Progenitor cell of endocrine pancreas (in vitro differentiated cells): ENCODE results near the gene BDH1. TPM values are rescaled to one million over a fixed set of nuclear protein-coding genes. Genes with fewer than 3 reads are reported as not detected.

Source experiments
- DNase-seq: peaks from one replicate; pipeline ENCODE4 v3.0.0; 2021; ENCODE audit warnings: low spot score; ENCODE audit not compliant: unreplicated experiment
- H3K27ac Mint-ChIP-seq: 2 replicates; pipeline ENCODE4 v1.8.0; 2021; ENCODE audit warnings: mild to moderate bottlenecking, moderate library complexity, mixed read lengths
- H3K27me3 Mint-ChIP-seq: 2 replicates; pipeline ENCODE4 v1.8.0; 2021; ENCODE audit warnings: mixed read lengths
- H3K36me3 Mint-ChIP-seq: 2 replicates; pipeline ENCODE4 v1.8.0; 2022; ENCODE audit warnings: mixed read lengths; ENCODE audit not compliant: insufficient read depth
- H3K4me1 Mint-ChIP-seq: 2 replicates; pipeline ENCODE4 v1.8.0; 2021; ENCODE audit warnings: low read depth, mixed read lengths
- H3K4me3 Mint-ChIP-seq: 2 replicates; pipeline ENCODE4 v1.8.0; 2021; ENCODE audit warnings: low read depth, mild to moderate bottlenecking, moderate library complexity, mixed read lengths
- H3K9me3 Mint-ChIP-seq: 2 replicates; pipeline ENCODE4 v1.8.0; 2021; ENCODE audit warnings: low read depth, mixed read lengths
- total RNA-seq: library from RNA; stranded (reverse); gene quantifications from 2 replicates; pipeline ENCODE4 v1.2.1, GENCODE V29; 2021
- TF ChIP-seq, protein P1 (sequence below): fragments of 200-600 bp; sonication (generic); IDR thresholded peaks from one replicate; pipeline ENCODE4 v1.5.0; 2021; ENCODE audit warnings: antibody characterized with exemption, mild to moderate bottlenecking; ENCODE audit not compliant: unreplicated experiment

The BDH1 gene
- total RNA-seq, 1 donor from 2014 or later, result 41.9 TPM

DNA sequence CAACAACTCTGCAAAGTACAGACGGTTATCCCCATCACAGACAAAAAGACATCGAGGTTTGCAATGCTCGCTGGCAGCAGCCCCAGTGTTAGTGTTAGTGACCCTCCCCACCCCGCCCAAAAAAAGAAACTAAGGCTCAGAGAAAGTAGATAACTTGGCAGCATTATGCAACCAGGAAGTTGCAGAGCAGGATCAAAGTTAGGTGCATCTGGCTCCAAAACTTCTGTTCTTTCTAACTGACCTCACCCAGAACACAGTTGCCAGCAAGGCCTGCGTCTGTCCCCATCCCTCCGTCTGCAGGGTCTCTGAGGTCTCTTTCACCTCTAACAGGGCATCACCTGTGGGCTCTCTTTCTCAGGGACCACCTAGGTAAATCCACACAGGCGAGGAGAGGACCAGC lies 51.5 kb downstream of the BDH1 start:
- peaks cover 2% of the 10 kb centered on the region for H3K4me1 Mint-ChIP-seq

DNA sequence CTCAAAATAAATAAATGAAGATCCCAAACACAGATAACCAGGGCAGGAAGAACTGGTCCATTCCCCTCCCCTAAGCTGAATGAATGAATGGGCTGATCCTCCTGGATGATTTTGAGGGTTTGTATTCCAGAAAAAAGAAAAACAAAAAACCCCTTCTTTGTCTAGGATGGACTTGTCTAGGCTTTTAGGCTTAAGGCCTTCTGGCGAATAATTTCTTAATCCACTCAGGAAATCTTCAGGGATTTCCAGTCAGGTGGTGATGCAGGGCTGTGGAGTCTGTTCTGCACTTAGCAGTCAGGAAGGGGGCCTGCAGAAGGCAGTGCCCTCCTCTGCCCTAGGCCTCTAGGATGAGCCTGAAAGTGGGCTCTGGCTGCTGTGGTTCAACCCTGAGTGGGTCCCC lies 52.1 kb downstream of the BDH1 start:
- peaks cover 2% of the 10 kb centered on the region for H3K4me1 Mint-ChIP-seq
- H3K4me3 Mint-ChIP-seq, result no peak overlapping the region
- DNase-seq, result no peak
- no peaks in the 10 kb centered on the region for H3K36me3 Mint-ChIP-seq
- no peak overlapping the region for H3K27ac Mint-ChIP-seq
- peaks cover 4% of the 10 kb centered on the region for H3K9me3 Mint-ChIP-seq
- TF ChIP-seq, protein P1, sequence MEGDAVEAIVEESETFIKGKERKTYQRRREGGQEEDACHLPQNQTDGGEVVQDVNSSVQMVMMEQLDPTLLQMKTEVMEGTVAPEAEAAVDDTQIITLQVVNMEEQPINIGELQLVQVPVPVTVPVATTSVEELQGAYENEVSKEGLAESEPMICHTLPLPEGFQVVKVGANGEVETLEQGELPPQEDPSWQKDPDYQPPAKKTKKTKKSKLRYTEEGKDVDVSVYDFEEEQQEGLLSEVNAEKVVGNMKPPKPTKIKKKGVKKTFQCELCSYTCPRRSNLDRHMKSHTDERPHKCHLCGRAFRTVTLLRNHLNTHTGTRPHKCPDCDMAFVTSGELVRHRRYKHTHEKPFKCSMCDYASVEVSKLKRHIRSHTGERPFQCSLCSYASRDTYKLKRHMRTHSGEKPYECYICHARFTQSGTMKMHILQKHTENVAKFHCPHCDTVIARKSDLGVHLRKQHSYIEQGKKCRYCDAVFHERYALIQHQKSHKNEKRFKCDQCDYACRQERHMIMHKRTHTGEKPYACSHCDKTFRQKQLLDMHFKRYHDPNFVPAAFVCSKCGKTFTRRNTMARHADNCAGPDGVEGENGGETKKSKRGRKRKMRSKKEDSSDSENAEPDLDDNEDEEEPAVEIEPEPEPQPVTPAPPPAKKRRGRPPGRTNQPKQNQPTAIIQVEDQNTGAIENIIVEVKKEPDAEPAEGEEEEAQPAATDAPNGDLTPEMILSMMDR, result no peak
- peaks cover 3% of the 10 kb centered on the region for H3K27me3 Mint-ChIP-seq

More for the DNA sequence above, 51.5 kb downstream of the BDH1 start:
- peaks cover 4% of the 10 kb centered on the region for H3K9me3 Mint-ChIP-seq
- H3K27ac Mint-ChIP-seq, result no peak overlapping the region
- H3K4me3 Mint-ChIP-seq, result no peak overlapping the region
- TF ChIP-seq, protein P1, result no peak
- DNase-seq, result no peak
- no peaks in the 10 kb centered on the region for H3K36me3 Mint-ChIP-seq
- peaks cover 3% of the 10 kb centered on the region for H3K27me3 Mint-ChIP-seq

DNA sequence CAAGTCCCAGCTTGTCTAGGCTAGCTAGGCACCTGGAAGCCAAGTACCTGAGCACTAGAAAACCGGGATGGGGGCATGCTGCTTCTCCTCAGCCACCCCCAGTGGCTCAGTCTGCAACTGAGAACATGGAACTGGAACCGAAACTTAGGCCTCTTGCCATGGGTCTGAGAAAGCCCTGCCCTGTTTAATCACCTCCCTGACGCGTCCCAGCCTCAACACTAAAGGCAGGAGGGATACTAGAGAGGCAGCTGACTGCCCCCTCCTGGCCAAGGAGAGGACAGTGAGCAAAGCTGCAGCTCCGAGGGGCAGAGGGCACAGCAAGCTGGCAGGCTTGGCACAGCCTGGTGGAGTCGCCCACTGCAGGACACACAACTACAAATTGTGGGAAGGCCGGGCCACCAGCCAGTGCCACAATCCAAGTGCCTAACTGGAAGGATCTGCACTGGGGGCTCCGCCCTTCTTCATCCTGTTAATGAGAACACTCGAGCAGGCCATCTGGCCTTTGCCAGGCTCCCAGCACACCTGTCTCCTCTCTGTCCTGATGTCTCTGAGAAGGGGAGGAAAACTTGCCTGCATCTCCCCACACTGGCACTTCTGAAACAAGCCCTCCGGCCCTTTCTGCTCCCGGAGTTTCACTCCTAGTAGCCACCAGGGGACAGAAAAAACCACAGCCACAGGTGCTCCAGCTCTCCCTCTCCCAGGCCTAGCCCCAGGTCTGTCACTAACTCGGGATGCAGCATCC lies 53.7 kb downstream of the BDH1 start:
- peaks cover 4% of the 10 kb centered on the region for H3K9me3 Mint-ChIP-seq
- peaks cover 2% of the 10 kb centered on the region for H3K27me3 Mint-ChIP-seq
- no peaks in the 10 kb centered on the region for H3K36me3 Mint-ChIP-seq
- no peak overlapping the region for H3K4me3 Mint-ChIP-seq
- TF ChIP-seq, protein P1, result peak; percentile 62
- no peak overlapping the region for H3K27ac Mint-ChIP-seq
- H3K4me1 Mint-ChIP-seq, result peaks cover 2% of the 10 kb centered on the region
- DNase-seq, result no peak

DNA sequence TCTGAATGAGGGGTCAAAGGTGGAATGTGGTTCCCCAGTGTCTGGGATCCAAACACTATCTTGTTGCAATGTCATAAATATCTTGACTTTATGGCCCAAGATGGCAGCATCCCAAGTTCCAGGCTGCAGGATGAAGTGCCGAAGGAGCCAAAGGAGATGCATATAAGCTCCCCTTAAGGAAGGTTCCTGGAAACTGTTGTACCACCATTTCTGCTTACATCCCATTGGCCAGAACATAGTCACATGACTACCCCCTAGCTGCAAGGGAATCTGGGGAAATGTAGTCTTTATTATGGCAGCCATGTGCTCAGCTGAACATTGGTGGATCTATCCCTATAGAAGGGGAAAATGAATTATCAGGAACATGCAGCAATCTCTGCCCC lies 54.3 kb downstream of the BDH1 start:
- DNase-seq, result no peak
- peaks cover 2% of the 10 kb centered on the region for H3K4me1 Mint-ChIP-seq
- peaks cover 4% of the 10 kb centered on the region for H3K9me3 Mint-ChIP-seq
- no peak overlapping the region for H3K27ac Mint-ChIP-seq
- no peaks in the 10 kb centered on the region for H3K36me3 Mint-ChIP-seq
- no peak overlapping the region for H3K4me3 Mint-ChIP-seq
- TF ChIP-seq, protein P1, result no peak
- H3K27me3 Mint-ChIP-seq, result no peaks in the 10 kb centered on the region

DNA sequence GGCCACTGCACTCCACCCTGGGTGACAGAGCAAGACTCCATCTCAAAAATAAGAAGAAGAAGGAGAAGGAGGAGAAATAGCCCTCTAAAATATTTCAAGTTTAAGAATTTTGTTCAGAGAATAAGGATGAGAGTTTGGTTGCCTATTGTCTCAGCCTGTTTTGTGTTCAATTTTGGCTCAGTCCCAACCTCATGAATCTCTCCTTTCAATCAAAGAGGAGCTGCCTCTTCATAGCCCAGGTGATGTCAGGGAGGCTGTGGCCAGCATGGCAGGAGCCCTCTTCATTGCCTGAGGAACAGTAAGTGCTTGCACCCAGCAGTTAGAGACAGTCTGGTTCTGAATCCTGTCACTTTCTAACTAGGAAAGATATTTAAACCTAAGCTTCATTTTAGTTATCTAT lies 55.0 kb downstream of the BDH1 start:
- no peak overlapping the region for H3K4me3 Mint-ChIP-seq
- peaks cover 4% of the 10 kb centered on the region for H3K9me3 Mint-ChIP-seq
- no peaks in the 10 kb centered on the region for H3K36me3 Mint-ChIP-seq
- H3K4me1 Mint-ChIP-seq, result peaks cover 2% of the 10 kb centered on the region
- DNase-seq, result no peak
- no peaks in the 10 kb centered on the region for H3K27me3 Mint-ChIP-seq
- no peak overlapping the region for H3K27ac Mint-ChIP-seq
- TF ChIP-seq, protein P1, result no peak
